Measurements from ENCODE around the gene RHO. TPM values are rescaled to one million over a fixed set of nuclear protein-coding genes. Genes with fewer than 3 reads are reported as not detected.
"Not testable (repeated sequence)": the region's sequence is repeated elsewhere in the genome, so short reads cannot be mapped to it uniquely, and the experiment has no call there.

RHO gene
- total RNA-seq, 1 experiment from 2014 or later: not detected

DNA sequence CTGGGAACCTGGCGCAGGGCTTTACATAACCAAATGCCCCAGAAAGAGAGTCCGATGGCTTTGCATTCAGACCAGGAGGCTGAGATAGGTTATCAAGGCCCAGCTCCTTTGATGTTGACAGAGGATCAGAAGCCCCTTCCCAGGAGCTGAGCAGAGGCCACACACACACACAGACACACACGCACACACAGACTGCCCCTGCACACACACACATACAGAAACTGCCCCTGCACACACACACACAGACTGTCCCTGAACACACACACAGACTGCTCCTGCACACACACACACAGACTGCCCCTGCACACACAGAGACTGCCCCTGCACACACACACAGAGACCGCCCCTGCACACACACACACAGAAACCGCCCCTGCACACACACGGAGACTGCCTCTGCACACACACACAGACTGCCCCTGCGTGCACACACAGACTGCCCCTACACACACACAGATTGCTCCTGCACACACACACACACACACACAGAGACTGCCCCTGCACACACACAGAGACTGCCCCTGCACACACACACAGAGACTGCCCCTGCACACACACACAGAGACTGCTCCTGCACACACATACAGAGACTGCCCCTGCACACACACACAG lies 12.5 kb upstream of the RHO start:
- H3K27me3 ChIP-seq (ENCODE audit: low read length); CTCF ChIA-PET; H3K9me2 ChIP-seq (replicated peaks; ENCODE audit: low read length); H3K27ac ChIP-seq (ENCODE audit: low read length); intact Hi-C loops (cut with micrococcal nuclease); H3K79me2 ChIP-seq (ENCODE audit: low read length); ATAC-seq; DNase-seq; H4K20me1 ChIP-seq (ENCODE audit: low read length); H3K9me3 ChIP-seq (ENCODE audit: low read length); H3F3A ChIP-seq (ENCODE audit: low read length, unreplicated experiment); H3K36me3 ChIP-seq (ENCODE audit: low read depth, low read length); H3K4me3 ChIP-seq (ENCODE audit: low read length); BruUV-seq (replicated peaks); POLR2A ChIA-PET (ENCODE audit: unreplicated experiment); H3K4me1 ChIP-seq (ENCODE audit: insufficient read depth, low read length); H2AFZ ChIP-seq (ENCODE audit: low read length); H3K9ac ChIP-seq (ENCODE audit: low read length); H3K4me2 ChIP-seq (ENCODE audit: low read length): not testable (repeated sequence)

DNA sequence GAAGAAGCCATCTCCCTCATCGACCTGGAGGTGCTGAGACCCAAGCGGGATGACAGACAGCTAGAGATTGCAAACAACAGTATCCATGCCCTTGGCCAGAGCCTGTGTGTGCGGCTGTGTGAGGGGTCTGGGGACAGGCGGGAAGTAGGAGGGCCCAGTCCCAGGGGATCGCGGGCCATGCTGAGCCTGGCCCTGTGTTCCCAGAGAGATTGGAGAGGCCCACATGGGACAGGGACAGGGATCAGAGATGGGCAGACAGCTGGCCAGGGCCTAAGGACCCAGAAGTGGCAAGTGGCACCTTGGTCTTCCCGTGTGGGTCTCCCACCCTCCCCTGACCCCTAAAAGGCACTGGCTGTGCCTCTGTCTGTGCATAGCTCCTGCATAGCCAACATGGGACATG lies 10.9 kb upstream of the RHO start:
- ChIA-PET POLR2A (ENCODE audit: unreplicated experiment) (no interaction called here), CTCF (no interaction called here)
- Histone ChIP-seq H3K36me3 (ENCODE audit: low read depth, low read length) (no peaks in the 10 kb centered on the region), H3K9me2 (replicated peaks; ENCODE audit: low read length) (no peaks in the 10 kb centered on the region), H3K4me3 (ENCODE audit: low read length) (no peak overlapping the region), H3K9ac (ENCODE audit: low read length) (no peak overlapping the region), H4K20me1 (ENCODE audit: low read length) (no peaks in the 10 kb centered on the region), H3F3A (ENCODE audit: low read length, unreplicated experiment) (no peaks in the 10 kb centered on the region), H3K27ac (ENCODE audit: low read length) (no peak overlapping the region), H3K4me2 (ENCODE audit: low read length) (no peak overlapping the region), H3K9me3 (ENCODE audit: low read length) (no peaks in the 10 kb centered on the region), H3K4me1 (ENCODE audit: insufficient read depth, low read length) (no peaks in the 10 kb centered on the region), H3K79me2 (ENCODE audit: low read length) (no peaks in the 10 kb centered on the region), H3K27me3 (ENCODE audit: low read length) (no peaks in the 10 kb centered on the region), H2AFZ (ENCODE audit: low read length) (no peak overlapping the region)
- DNase-seq: no peak
- no TSS peak for BruUV-seq (replicated peaks)
- intact Hi-C loops (cut with micrococcal nuclease): no loop called here
- ATAC-seq: no peak
- TF ChIP-seq, protein P1, sequence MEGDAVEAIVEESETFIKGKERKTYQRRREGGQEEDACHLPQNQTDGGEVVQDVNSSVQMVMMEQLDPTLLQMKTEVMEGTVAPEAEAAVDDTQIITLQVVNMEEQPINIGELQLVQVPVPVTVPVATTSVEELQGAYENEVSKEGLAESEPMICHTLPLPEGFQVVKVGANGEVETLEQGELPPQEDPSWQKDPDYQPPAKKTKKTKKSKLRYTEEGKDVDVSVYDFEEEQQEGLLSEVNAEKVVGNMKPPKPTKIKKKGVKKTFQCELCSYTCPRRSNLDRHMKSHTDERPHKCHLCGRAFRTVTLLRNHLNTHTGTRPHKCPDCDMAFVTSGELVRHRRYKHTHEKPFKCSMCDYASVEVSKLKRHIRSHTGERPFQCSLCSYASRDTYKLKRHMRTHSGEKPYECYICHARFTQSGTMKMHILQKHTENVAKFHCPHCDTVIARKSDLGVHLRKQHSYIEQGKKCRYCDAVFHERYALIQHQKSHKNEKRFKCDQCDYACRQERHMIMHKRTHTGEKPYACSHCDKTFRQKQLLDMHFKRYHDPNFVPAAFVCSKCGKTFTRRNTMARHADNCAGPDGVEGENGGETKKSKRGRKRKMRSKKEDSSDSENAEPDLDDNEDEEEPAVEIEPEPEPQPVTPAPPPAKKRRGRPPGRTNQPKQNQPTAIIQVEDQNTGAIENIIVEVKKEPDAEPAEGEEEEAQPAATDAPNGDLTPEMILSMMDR (conservative IDR thresholded peaks at IDR 0.05; ENCODE audit: low read depth, low read length): no peak
- TF ChIP-seq EZH2phosphoT487 (IDR thresholded peaks at IDR 0.05; ENCODE audit: borderline replicate concordance, low read length): no peak
- TF ChIP-seq EZH2 (IDR thresholded peaks at IDR 0.05; ENCODE audit: low read length, unreplicated experiment): no peak

DNA sequence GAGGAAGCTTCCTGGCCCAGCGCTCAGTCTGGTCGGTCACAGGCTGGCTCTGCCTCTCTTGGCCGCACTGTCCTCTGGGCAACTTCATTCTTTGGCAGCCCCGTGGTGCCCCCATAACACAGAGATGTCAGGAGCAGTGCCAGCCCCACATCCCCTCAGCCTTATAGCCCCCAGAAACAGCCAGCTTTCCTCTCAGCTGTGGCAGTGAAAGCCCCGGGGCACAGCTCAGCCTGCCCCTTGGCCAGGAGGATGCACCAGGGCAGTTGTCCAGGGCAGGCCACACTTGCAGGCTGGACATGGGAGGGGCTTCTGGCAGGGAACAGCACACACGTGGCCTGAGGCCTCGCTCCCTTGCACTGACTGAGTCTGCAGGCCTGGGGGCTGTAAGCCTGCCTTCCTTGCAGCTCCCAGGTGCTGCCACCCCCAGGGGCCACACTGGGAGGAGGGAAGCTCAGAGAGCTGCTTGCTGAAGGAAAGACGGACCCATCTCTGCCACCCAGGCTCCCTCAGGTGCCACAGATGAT lies 10.3 kb upstream of the RHO start:
- Histone ChIP-seq H3K9ac (ENCODE audit: low read length) (no peak overlapping the region), H3F3A (ENCODE audit: low read length, unreplicated experiment) (no peaks in the 10 kb centered on the region), H3K9me2 (replicated peaks; ENCODE audit: low read length) (no peaks in the 10 kb centered on the region), H2AFZ (ENCODE audit: low read length) (no peak overlapping the region), H3K27ac (ENCODE audit: low read length) (no peak overlapping the region), H3K4me1 (ENCODE audit: insufficient read depth, low read length) (no peaks in the 10 kb centered on the region), H3K79me2 (ENCODE audit: low read length) (no peaks in the 10 kb centered on the region), H3K36me3 (ENCODE audit: low read depth, low read length) (no peaks in the 10 kb centered on the region), H3K4me3 (ENCODE audit: low read length) (no peak overlapping the region), H3K9me3 (ENCODE audit: low read length) (no peaks in the 10 kb centered on the region), H3K4me2 (ENCODE audit: low read length) (no peak overlapping the region), H4K20me1 (ENCODE audit: low read length) (no peaks in the 10 kb centered on the region), H3K27me3 (ENCODE audit: low read length) (no peaks in the 10 kb centered on the region)
- DNase-seq (no peak), ATAC-seq (no peak)
- intact Hi-C loops (cut with micrococcal nuclease): no loop called here
- TF ChIP-seq, protein P1 (conservative IDR thresholded peaks at IDR 0.05; ENCODE audit: low read depth, low read length): no peak
- TF ChIP-seq EZH2 (IDR thresholded peaks at IDR 0.05; ENCODE audit: low read length, unreplicated experiment): no peak
- no peak for TF ChIP-seq EZH2phosphoT487 (IDR thresholded peaks at IDR 0.05; ENCODE audit: borderline replicate concordance, low read length)
- BruUV-seq (replicated peaks): no TSS peak
- ChIA-PET CTCF (no interaction called here), POLR2A (ENCODE audit: unreplicated experiment) (no interaction called here)

Measured in PC-3 (cell line).